SK-N-SH treated with all-trans-retinoic acid at 6 μM for 48 hours (cell line): ENCODE measurements around the gene MEIS2.

Experiments used
- ATAC-seq: fragments of 200-7000 bp; cut with Tn5 transposase; 3 replicates; pipeline ENCODE4 v1.9.1; 2020; ENCODE audit warnings: mild to moderate bottlenecking, moderate library complexity
- CREB5 ChIP-seq: fragments of 250-450 bp; sonication (Bioruptor Pico); IDR thresholded peaks from 2 replicates; pipeline ENCODE4 v1.5.1; 2020; ENCODE audit warnings: low read depth, mild to moderate bottlenecking, moderate library complexity
- ESRRG ChIP-seq: fragments of 250-450 bp; sonication (Bioruptor Pico); IDR thresholded peaks from 2 replicates; pipeline ENCODE4 v1.6.1; 2021; ENCODE audit warnings: mild to moderate bottlenecking
- OSR1 ChIP-seq: fragments of 250-450 bp; sonication (Bioruptor Pico); IDR thresholded peaks from 2 replicates; pipeline ENCODE4 v1.8.0; 2022; ENCODE audit warnings: moderate library complexity, mild to moderate bottlenecking, inconsistent platforms
- TOX ChIP-seq: fragments of 250-450 bp; sonication (Bioruptor Pico); IDR thresholded peaks from 2 replicates; pipeline ENCODE4 v1.8.0; 2021; ENCODE audit warnings: mild to moderate bottlenecking, moderate library complexity, borderline replicate concordance

Gene MEIS2

GRCh38 chr15:36843822-36844221 is 256.5 kb downstream of the MEIS2 start (continued):
- TF ChIP-seq TOX (CRISPR knock-in tag) (no peak), ESRRG (CRISPR knock-in tag) (no peak), CREB5 (CRISPR knock-in tag) (no peak)
- TF ChIP-seq, all 23 proteins: peak for 0

GRCh38 chr15:36841193-36841592 is 259.2 kb downstream of the MEIS2 start:
- ATAC-seq: no peak
- TF ChIP-seq OSR1: no peak
